Panc1 (cell line): Measurements from ENCODE around the gene SLC15A1.

ENCODE experiments used
- CTCF ChIP-seq: fragments of 450-650 bp; IDR thresholded peaks from 2 replicates; pipeline ENCODE4 v1.5.1; 2017; ENCODE audit warnings: mild to moderate bottlenecking
- POLR2AphosphoS5 ChIP-seq: IDR thresholded peaks from 2 replicates; pipeline ENCODE4 v1.6.1; 2012; ENCODE audit warnings: mild to moderate bottlenecking, low read depth, low read length, moderate library complexity
- REST ChIP-seq, 2 experiments: IDR thresholded peaks; 2 replicates each; pipeline ENCODE4 v1.6.1; 2011 to 2012; ENCODE audit warnings: low read depth in 2 of 2, control low read depth in 1 of 2, low read length in 1 of 2, mild to moderate bottlenecking in 1 of 2, moderate library complexity in 1 of 2; ENCODE audit not compliant: insufficient read depth in 1 of 2
- SIN3A ChIP-seq: IDR thresholded peaks from 2 replicates; pipeline ENCODE4 v1.6.1; 2012; ENCODE audit warnings: low read depth, mild to moderate bottlenecking, low read length, moderate library complexity, borderline replicate concordance; ENCODE audit not compliant: insufficient read depth
- TCF7L2 ChIP-seq: IDR thresholded peaks from 2 replicates; pipeline ENCODE4 v1.6.1; 2011; ENCODE audit warnings: mild to moderate bottlenecking, low read depth, low read length, inconsistent platforms

- TF ChIP-seq CTCF, result no peak
- TF ChIP-seq REST (IDR thresholded peaks at IDR 0.05; ENCODE audit: insufficient read depth in 1 of 2, low read depth in 2 of 2, low read length in 1 of 2), result no peak
- TF ChIP-seq SIN3A, result no peak
- TF ChIP-seq POLR2AphosphoS5, result no peak
- no peak for TF ChIP-seq TCF7L2
Measured at GRCh38 chr13:98665638-98665995, 86.9 kb downstream of the SLC15A1 start.
